ENCODE results near the gene EN2. TPM values are rescaled to one million over a fixed set of nuclear protein-coding genes. Genes with fewer than 3 reads are reported as not detected.

The EN2 gene
- total RNA-seq, 2 experiments from 2014 or later: not detected

GRCh38 chr7:155450970-155451801, 6.7 kb upstream of the EN2 start:
- DNase-seq (no peak), ATAC-seq (ENCODE audit: poor library complexity) (no peak)
- no peak for TF ChIP-seq CTCF (IDR thresholded peaks at IDR 0.05)
- Mint-ChIP-seq H3K36me3 (ENCODE audit: low read depth) (no peaks in the 10 kb centered on the region), H3K27me3 (peaks cover 69% of the 10 kb centered on the region), H3K4me1 (ENCODE audit: low read depth) (peaks cover 19% of the 10 kb centered on the region), H3K4me3 (no peak overlapping the region), H3K9me3 (no peaks in the 10 kb centered on the region), H3K27ac (no peak overlapping the region)
- Histone ChIP-seq H3K27me3 (ENCODE audit: control insufficient read depth in 1 of 2, insufficient read depth in 2 of 2, low read length in 2 of 2) (peaks cover 77 to 78% of the 10 kb centered on the region in 2 experiments), H3K4me3 (ENCODE audit: low read length) (no peak overlapping the region), H3K36me3 (ENCODE audit: insufficient read depth, low read length) (no peaks in the 10 kb centered on the region), H3K9me3 (ENCODE audit: control insufficient read depth in 1 of 2, insufficient read depth in 1 of 2, low read length in 2 of 2) (peaks cover 0 to 52% of the 10 kb centered on the region in 2 experiments), H3K4me1 (ENCODE audit: insufficient read depth, low read length) (peaks cover 7% of the 10 kb centered on the region), H3K27ac (ENCODE audit: low read depth in 1 of 2, low read length in 2 of 2) (no peak overlapping the region)
- ChIA-PET POLR2A (no interaction called here), CTCF (no interaction called here)
- intact Hi-C loops (cut with DNase I, micrococcal nuclease): no loop called here

GRCh38 chr7:155451840-155452239, 6.1 kb upstream of the EN2 start:
- CTCF ChIA-PET: no interaction called here
- POLR2A ChIA-PET: no interaction called here
- no peak for ATAC-seq (ENCODE audit: poor library complexity)

GRCh38 chr7:155452505-155453295, 5.2 kb upstream of the EN2 start:
- Histone ChIP-seq H3K36me3 (ENCODE audit: insufficient read depth, low read length) (no peaks in the 10 kb centered on the region), H3K9me3 (ENCODE audit: control insufficient read depth in 1 of 2, insufficient read depth in 1 of 2, low read length in 2 of 2) (peaks cover 0 to 53% of the 10 kb centered on the region in 2 experiments), H3K4me3 (ENCODE audit: low read length) (no peak overlapping the region), H3K27ac (ENCODE audit: low read depth in 1 of 2, low read length in 2 of 2) (no peak overlapping the region), H3K4me1 (ENCODE audit: insufficient read depth, low read length) (peaks cover 15% of the 10 kb centered on the region), H3K27me3 (ENCODE audit: control insufficient read depth in 1 of 2, insufficient read depth in 2 of 2, low read length in 2 of 2) (peaks cover 83 to 84% of the 10 kb centered on the region in 2 experiments)
- Mint-ChIP-seq H3K4me3 (no peak overlapping the region), H3K9me3 (no peaks in the 10 kb centered on the region), H3K36me3 (ENCODE audit: low read depth) (no peaks in the 10 kb centered on the region), H3K27ac (no peak overlapping the region), H3K27me3 (peaks cover 64% of the 10 kb centered on the region), H3K4me1 (ENCODE audit: low read depth) (peaks cover 26% of the 10 kb centered on the region)
- ChIA-PET CTCF (no interaction called here), POLR2A (no interaction called here)
- intact Hi-C loops (cut with DNase I, micrococcal nuclease): no loop called here
- ATAC-seq (ENCODE audit: poor library complexity): no peak
- no peak for DNase-seq
- no peak for TF ChIP-seq CTCF (IDR thresholded peaks at IDR 0.05)

More at GRCh38 chr7:155451840-155452239, 6.1 kb upstream of the EN2 start:
- Mint-ChIP-seq H3K27ac (no peak overlapping the region), H3K4me3 (no peak overlapping the region), H3K36me3 (ENCODE audit: low read depth) (no peaks in the 10 kb centered on the region), H3K9me3 (no peaks in the 10 kb centered on the region), H3K27me3 (peaks cover 70% of the 10 kb centered on the region), H3K4me1 (ENCODE audit: low read depth) (peaks cover 26% of the 10 kb centered on the region)
- Histone ChIP-seq H3K27me3 (ENCODE audit: control insufficient read depth in 1 of 2, insufficient read depth in 2 of 2, low read length in 2 of 2) (peaks cover 84 to 85% of the 10 kb centered on the region in 2 experiments), H3K4me1 (ENCODE audit: insufficient read depth, low read length) (peaks cover 11% of the 10 kb centered on the region), H3K27ac (ENCODE audit: low read depth in 1 of 2, low read length in 2 of 2) (no peak overlapping the region), H3K36me3 (ENCODE audit: insufficient read depth, low read length) (no peaks in the 10 kb centered on the region), H3K4me3 (ENCODE audit: low read length) (no peak overlapping the region), H3K9me3 (ENCODE audit: control insufficient read depth in 1 of 2, insufficient read depth in 1 of 2, low read length in 2 of 2) (peaks cover 0 to 53% of the 10 kb centered on the region in 2 experiments)
- DNase-seq: no peak
- intact Hi-C loops (cut with DNase I, micrococcal nuclease): no loop called here
- no peak for TF ChIP-seq CTCF (IDR thresholded peaks at IDR 0.05)

All from CD4-positive, alpha-beta T cell (primary cell).